GM21576 (cell line): ENCODE measurements around the gene IRS1.
A peak's percentile ranks its signal among the peaks of the same experiment; 100 is the strongest.
"Not testable (repeated sequence)": the region's sequence is repeated elsewhere in the genome, so short reads cannot be mapped to it uniquely, and the experiment has no call there.

Experiments used
- ATAC-seq: cut with Tn5 transposase; IDR thresholded peaks from one replicate; pipeline ENCODE4 v1.9.1; 2021; ENCODE audit warnings: mild to moderate bottlenecking, moderate library complexity; ENCODE audit not compliant: unreplicated experiment

IRS1 gene

GRCh38 chr2:226799211-226799975 lies at the start of gene IRS1:
Gene IRS1, minus strand, starts transcription at chr2:226799820. Its CDS starts 1,082 bp downstream, at chr2:226798738.
- peak; percentile 34 for ATAC-seq

- no peak for ATAC-seq
Measured at GRCh38 chr2:226849349-226849748, 49.7 kb upstream of the IRS1 start.

- ATAC-seq: no peak
Measured at GRCh38 chr2:226847511-226847910, 47.9 kb upstream of the IRS1 start.

GRCh38 chr2:226847090-226847489 lies 47.5 kb upstream of the IRS1 start:
- no peak for ATAC-seq

- peak; percentile 57 for ATAC-seq
Measured at GRCh38 chr2:226845386-226846116, 45.9 kb upstream of the IRS1 start.

GRCh38 chr2:226843001-226843400 lies 43.4 kb upstream of the IRS1 start:
- not testable (repeated sequence) for ATAC-seq

- no peak for ATAC-seq
Measured at GRCh38 chr2:226839951-226840350, 40.3 kb upstream of the IRS1 start.

GRCh38 chr2:226839161-226839560 lies 39.5 kb upstream of the IRS1 start:
- no peak for ATAC-seq

- no peak for ATAC-seq
Measured at GRCh38 chr2:226838722-226839121, 39.1 kb upstream of the IRS1 start.

- no peak for ATAC-seq
Measured at GRCh38 chr2:226837787-226838603, 38.4 kb upstream of the IRS1 start.

GRCh38 chr2:226837334-226837733 lies 37.7 kb upstream of the IRS1 start:
- no peak for ATAC-seq

GRCh38 chr2:226836548-226836885 lies 36.9 kb upstream of the IRS1 start:
- ATAC-seq: no peak

- ATAC-seq: peak; percentile 84
Measured at GRCh38 chr2:226835796-226836547, 36.4 kb upstream of the IRS1 start, which contains the start of gene RHBDD1. Gene RHBDD1, plus strand, starts transcription at chr2:226836054. Its CDS starts 28,640 bp downstream, at chr2:226864694.

- peak; percentile 13 for ATAC-seq
Measured at GRCh38 chr2:226835420-226835795, 35.8 kb upstream of the IRS1 start.

- not testable (repeated sequence) for ATAC-seq
Measured at GRCh38 chr2:226834880-226835279, 35.3 kb upstream of the IRS1 start.

- ATAC-seq: no peak
Measured at GRCh38 chr2:226832061-226832460, 32.4 kb upstream of the IRS1 start.

- ATAC-seq: no peak
Measured at GRCh38 chr2:226831266-226831665, 31.6 kb upstream of the IRS1 start.

- no peak for ATAC-seq
Measured at GRCh38 chr2:226829721-226830631, 30.4 kb upstream of the IRS1 start.

- no peak for ATAC-seq
Measured at GRCh38 chr2:226828191-226828590, 28.6 kb upstream of the IRS1 start.

- ATAC-seq: no peak
Measured at GRCh38 chr2:226825056-226825455, 25.4 kb upstream of the IRS1 start.
